T-helper 1 cell treated with Interleukin-12 subunit alpha and Interleukin-12 subunit beta and Interleukin-4 antibody, amounts not matched to agents 30 μg/mL and 1 μg/mL, for 36 hours (primary cell): ENCODE data around the gene MAFG.

ENCODE experiments used
- H3K27ac Mint-ChIP-seq: one replicate; pipeline ENCODE4 v1.8.0; 2021; ENCODE audit warnings: mild to moderate bottlenecking, mixed read lengths
- H3K27me3 Mint-ChIP-seq: one replicate; pipeline ENCODE4 v1.8.0; 2021; ENCODE audit warnings: low read depth, mixed read lengths
- H3K36me3 Mint-ChIP-seq: one replicate; pipeline ENCODE4 v1.8.0; 2021; ENCODE audit warnings: low read depth, mixed read lengths
- H3K4me1 Mint-ChIP-seq: one replicate; pipeline ENCODE4 v1.8.0; 2021; ENCODE audit warnings: low read depth, mixed read lengths
- H3K4me3 Mint-ChIP-seq: one replicate; pipeline ENCODE4 v1.8.0; 2021; ENCODE audit warnings: mild to moderate bottlenecking, moderate library complexity, mixed read lengths
- H3K9me3 Mint-ChIP-seq: one replicate; pipeline ENCODE4 v1.8.0; 2021; ENCODE audit warnings: mixed read lengths

Gene MAFG

DNA sequence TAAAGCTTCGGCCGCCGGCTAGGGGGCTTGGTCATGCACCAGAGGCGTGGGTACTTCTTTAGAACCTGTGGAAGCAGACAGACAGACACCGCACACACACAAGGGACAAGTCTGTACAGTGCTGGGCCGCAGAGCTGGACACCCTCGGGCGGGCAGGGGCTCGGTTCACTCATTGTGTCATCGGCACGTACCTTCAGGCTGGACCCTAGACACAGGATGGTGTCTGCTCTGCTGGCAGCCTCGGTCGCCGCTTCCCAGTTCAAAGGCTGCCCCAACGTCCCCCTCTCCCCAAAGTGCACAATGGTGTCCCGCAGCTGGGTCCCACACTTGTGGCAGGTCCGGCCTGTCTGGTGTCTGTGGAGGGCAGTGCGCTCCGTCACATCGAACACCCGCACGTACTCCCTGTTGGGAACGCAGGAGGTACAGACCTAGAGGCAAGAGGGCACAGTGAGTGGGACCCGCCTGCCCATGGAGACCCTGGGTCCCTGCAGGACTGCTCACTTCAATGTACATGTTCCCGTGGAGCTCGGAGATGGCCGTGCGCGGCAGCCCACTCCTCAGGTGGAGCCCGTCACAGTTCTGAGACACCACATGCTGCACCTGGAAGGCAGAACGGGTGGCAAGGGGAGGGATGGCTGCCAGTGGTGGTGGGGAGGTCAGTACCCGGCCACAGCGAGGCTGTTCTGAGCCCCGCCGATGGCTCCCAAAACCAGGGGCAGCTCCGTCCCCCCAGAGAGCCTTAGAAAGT, 13.3 kb downstream of the MAFG start:
- Mint-ChIP-seq H3K4me3 (no peak overlapping the region), H3K27ac (no peak overlapping the region), H3K4me1 (peaks cover 26% of the 10 kb centered on the region), H3K36me3 (peaks cover 23% of the 10 kb centered on the region), H3K9me3 (no peaks in the 10 kb centered on the region), H3K27me3 (no peaks in the 10 kb centered on the region)

GRCh38 chr17:81913394-81914102, 14.0 kb downstream of the MAFG start:
- no peaks in the 10 kb centered on the region for H3K27me3 Mint-ChIP-seq
- H3K4me1 Mint-ChIP-seq = peaks cover 26% of the 10 kb centered on the region
- H3K9me3 Mint-ChIP-seq = no peaks in the 10 kb centered on the region
- no peak overlapping the region for H3K27ac Mint-ChIP-seq
- H3K36me3 Mint-ChIP-seq = peaks cover 23% of the 10 kb centered on the region
- H3K4me3 Mint-ChIP-seq = no peak overlapping the region

DNA sequence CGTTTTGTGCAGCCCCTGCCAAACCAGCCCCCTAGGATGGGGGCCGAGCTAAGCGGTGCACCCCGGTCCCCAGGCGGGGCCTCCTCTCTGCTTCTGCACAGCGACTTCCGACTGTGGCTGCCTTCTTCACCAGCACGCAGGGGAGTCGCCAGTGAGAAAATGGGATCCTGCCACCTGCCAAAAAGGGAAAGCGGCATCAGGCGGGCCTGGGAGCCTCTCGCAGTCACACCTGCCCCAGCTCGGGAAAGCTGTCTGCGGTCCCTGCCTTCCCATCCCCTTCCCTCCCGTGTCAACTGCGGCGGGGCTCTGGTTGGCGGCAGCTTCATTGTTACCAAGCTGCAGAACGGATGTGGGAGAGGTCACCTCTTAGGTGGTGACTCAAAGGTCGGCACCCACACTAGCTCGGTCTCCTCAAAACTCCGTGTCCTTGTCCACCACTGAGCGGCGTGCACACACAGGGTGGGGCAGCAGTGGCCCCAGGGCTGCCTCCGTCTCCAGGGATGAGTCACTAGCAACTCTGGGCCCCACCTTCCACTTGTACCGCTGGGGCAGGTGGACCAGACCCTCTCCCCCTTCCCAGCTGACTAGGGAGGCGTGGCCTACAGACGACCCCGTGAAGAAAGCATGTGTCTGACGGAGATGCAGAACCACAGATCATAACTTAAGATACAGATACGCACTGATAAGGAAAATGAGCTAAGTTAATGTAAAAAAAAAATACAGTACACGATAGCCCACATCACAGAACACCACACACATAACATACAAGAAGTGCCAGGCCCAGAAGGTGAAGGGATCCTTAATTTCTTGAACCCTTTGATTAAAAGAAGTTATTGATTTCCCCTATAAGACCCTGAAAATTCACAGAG, 14.9 kb downstream of the MAFG start:
- Mint-ChIP-seq H3K27ac (no peak overlapping the region), H3K4me3 (no peak overlapping the region), H3K9me3 (no peaks in the 10 kb centered on the region), H3K27me3 (no peaks in the 10 kb centered on the region), H3K36me3 (peaks cover 23% of the 10 kb centered on the region), H3K4me1 (peaks cover 25% of the 10 kb centered on the region)

GRCh38 chr17:81911969-81912368, 15.6 kb downstream of the MAFG start:
- no peaks in the 10 kb centered on the region for H3K9me3 Mint-ChIP-seq
- peak overlapping the region; percentile 70 for H3K4me3 Mint-ChIP-seq
- no peaks in the 10 kb centered on the region for H3K27me3 Mint-ChIP-seq
- no peak overlapping the region for H3K27ac Mint-ChIP-seq
- peaks cover 19% of the 10 kb centered on the region for H3K36me3 Mint-ChIP-seq
- peaks cover 21% of the 10 kb centered on the region for H3K4me1 Mint-ChIP-seq

DNA sequence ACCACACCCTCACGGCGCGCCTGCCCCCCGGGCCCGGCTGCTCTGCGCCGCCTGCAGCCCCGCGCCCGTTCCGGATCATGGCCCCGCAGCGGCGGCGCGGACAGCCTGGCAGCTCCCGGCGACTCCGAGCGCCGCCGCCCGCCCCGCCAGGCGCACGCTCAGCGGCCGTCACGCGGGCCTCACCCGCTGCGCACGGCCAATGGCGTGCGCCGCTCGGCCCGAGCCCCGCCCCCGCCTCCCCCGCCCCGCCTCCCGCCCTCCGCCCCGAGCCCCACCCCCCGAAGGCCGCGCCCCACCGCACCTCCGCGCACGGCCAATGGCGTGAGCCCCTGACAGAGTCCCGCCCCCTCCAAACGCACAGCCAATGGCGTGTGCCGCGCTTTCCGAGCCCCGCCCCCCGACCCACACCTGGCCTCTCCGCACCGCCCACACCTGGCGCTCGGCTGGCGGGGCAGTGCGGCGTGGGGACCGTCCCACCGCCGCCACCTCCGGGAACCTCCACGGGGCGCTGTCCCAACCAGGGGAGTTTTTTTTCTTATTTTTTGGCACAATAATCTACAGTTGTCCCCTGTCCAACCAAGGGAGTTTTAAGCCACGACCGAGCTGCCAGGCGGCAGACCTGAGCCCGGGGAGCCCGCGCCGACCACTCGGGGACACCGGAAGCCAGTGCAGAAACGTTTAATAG, 16.1 kb downstream of the MAFG start, which contains the start of gene PCYT2:
Gene PCYT2, minus strand, starts transcription at position 123 of the 685 bp plus-strand sequence. Its CDS starts 44 bp downstream, at position 79.
- peaks cover 15% of the 10 kb centered on the region for H3K4me1 Mint-ChIP-seq
- no peaks in the 10 kb centered on the region for H3K27me3 Mint-ChIP-seq
- peak within 1 kb of the TSS; percentile 82 for H3K4me3 Mint-ChIP-seq
- peaks cover 17% of the 10 kb centered on the region for H3K36me3 Mint-ChIP-seq
- H3K9me3 Mint-ChIP-seq = no peaks in the 10 kb centered on the region
- peak within 1 kb of the TSS; percentile 55 for H3K27ac Mint-ChIP-seq

GRCh38 chr17:81910840-81911276, 16.7 kb downstream of the MAFG start:
- Mint-ChIP-seq H3K4me1 (peaks cover 14% of the 10 kb centered on the region), H3K9me3 (no peaks in the 10 kb centered on the region), H3K36me3 (peaks cover 14% of the 10 kb centered on the region), H3K27ac (peak overlapping the region; percentile 55), H3K4me3 (peak overlapping the region; percentile 82), H3K27me3 (no peaks in the 10 kb centered on the region)

DNA sequence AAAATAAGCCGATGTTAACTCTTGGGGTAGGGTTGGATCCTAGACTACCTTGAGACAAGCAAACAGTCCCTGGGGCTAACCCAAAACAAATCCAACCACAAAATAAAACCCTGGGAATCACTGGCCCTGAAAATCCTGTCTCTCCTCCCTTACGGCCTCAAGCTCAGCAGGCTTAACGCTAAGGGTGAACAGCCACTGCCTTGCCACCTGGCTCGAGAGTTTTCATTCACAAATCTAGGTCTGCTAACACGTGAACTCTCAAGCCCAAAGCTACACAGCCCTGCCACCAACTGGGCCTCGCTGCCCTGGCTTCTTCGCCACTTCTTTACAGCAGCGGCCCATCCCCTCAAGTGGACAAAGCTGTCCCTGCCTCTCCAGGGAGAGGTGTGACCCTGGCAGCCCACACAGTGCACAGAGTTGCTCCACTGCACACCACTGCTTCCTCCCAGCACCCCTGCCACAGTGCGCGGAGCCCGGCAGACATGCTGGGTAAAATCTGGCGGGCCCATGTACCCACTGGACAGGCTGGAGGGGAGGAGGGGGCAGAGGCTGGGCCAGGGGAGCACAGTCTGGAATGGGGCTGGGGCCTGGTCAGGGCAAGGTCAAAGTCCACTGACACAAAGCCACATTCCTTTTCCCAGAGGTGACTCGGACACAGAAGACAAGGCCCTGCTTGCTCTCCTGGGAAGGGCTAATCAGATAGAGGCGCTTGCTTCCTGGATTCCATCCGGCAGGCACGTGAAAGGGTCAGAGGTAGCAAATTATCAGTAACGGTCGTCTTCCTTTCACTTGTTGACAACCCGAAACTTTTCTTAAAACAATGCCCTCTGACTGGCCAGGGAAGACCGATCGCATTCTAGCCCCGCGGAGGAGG, 17.3 kb downstream of the MAFG start:
- peaks cover 13% of the 10 kb centered on the region for H3K36me3 Mint-ChIP-seq
- peaks cover 12% of the 10 kb centered on the region for H3K4me1 Mint-ChIP-seq
- peak overlapping the region; percentile 55 for H3K27ac Mint-ChIP-seq
- no peaks in the 10 kb centered on the region for H3K9me3 Mint-ChIP-seq
- peak overlapping the region; percentile 82 for H3K4me3 Mint-ChIP-seq
- no peaks in the 10 kb centered on the region for H3K27me3 Mint-ChIP-seq

GRCh38 chr17:81909231-81909630, 18.3 kb downstream of the MAFG start:
- H3K27me3 Mint-ChIP-seq = no peaks in the 10 kb centered on the region
- peaks cover 10% of the 10 kb centered on the region for H3K36me3 Mint-ChIP-seq
- peaks cover 12% of the 10 kb centered on the region for H3K4me1 Mint-ChIP-seq
- no peak overlapping the region for H3K27ac Mint-ChIP-seq
- H3K4me3 Mint-ChIP-seq = peak overlapping the region; percentile 44
- H3K9me3 Mint-ChIP-seq = no peaks in the 10 kb centered on the region

DNA sequence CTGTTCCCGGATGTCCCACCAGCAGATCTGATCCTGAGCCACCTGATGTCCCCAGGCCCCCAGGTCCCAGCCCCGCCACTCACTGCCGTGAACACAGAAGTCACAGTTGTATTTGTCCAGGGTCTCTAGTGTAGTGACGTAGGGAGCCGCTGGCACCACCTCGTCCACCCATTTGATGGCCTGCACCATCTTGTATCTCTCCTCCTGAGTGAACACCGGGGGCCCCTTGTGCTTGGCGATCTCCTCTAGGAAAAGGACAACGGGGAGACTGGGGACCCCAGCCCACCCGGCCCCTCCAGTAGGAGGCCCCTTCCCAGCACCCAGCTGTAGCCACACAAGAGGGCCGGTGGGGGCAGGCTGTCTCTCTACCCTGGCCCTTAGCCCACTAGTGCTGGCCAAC, 18.7 kb downstream of the MAFG start:
- Mint-ChIP-seq H3K4me3 (peak overlapping the region; percentile 44), H3K36me3 (peaks cover 10% of the 10 kb centered on the region), H3K27me3 (no peaks in the 10 kb centered on the region), H3K27ac (no peak overlapping the region), H3K4me1 (peaks cover 12% of the 10 kb centered on the region), H3K9me3 (no peaks in the 10 kb centered on the region)

DNA sequence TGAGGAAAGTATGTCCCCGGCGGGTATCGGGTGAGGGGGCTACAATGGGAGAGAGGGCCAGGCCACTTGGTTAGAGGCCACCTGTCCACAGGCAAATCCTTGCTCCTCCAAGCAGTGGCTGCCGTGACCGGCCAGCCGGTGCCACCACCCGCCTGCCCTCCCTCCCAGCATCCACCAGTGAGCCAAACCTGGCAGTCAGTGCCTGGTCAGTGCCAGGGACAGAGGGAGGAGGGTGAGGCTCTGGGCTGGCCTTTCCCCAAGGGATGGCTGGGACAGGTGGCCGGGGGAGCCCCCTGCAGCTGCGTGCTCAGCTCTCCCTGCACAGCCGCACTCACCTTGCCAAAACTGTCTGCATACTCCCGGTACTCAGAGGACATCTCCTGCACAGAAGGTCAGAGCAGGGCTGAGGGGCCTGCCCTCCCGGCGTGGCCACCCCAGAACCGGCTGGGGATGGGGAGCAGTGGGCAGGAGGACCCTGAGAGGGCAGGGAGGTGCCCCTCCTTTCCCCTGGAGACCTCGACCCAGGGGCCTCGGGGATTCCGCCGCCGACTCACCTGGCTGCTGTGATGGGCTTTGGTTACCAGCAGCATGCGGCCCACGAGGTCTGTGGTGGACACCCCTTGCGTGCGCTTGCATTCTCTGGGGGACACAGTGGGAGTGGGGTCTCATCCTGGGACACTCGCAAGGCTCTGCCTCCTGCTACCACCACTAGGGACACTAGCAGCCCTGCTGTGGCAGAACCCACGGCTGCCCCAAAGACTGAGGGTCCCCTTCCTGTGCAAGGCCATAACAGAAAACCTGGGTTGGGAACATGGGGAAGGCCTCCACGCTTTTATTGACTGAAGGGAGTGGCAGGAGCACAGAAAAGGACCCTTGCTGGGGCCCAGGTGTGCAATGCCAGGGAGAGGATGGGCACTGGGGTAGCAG, 20.1 kb downstream of the MAFG start:
- Mint-ChIP-seq H3K27ac (no peak overlapping the region), H3K36me3 (peaks cover 5% of the 10 kb centered on the region)

DNA sequence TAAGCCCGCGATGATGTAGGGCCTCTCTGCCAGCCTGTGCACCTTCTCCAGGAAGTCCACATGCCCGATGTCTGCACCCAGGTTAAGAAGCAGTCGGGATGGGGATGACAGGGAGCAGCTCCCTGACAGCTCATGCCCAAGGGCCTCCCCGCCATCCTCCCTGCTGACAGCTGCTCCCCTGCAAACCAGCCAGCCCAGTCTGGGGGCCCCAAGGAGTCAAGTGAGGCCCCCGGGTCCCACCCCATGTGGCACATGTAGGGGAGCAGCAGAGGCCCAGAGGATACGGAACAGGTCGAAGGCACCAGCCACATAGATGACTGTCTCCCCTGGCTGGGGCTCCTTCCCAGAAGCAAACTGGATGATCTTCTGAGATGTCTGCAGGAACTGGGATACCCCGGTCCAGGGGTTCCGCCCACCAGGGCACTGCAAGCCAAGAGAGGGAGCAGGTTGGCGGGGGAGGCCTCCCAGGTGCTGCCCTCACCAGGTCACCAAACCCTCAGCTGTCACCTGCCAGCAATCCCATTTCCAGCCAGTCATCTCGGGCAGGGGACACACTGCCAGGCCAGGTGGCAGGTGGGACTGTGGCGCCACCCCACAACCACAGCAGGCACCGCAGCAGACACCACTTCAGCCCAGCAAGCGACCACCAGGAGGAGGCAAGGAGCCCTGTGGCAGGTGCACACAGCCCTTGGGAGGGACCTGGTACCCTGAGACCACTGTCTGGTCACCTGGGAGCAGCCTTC, 20.9 kb downstream of the MAFG start:
- no peaks in the 10 kb centered on the region for H3K9me3 Mint-ChIP-seq
- H3K36me3 Mint-ChIP-seq = peaks cover 3% of the 10 kb centered on the region
- H3K27ac Mint-ChIP-seq = no peak overlapping the region

More for the DNA sequence above, 20.1 kb downstream of the MAFG start:
- Mint-ChIP-seq H3K4me1 (peaks cover 8% of the 10 kb centered on the region), H3K4me3 (no peak overlapping the region), H3K27me3 (no peaks in the 10 kb centered on the region), H3K9me3 (no peaks in the 10 kb centered on the region)

DNA sequence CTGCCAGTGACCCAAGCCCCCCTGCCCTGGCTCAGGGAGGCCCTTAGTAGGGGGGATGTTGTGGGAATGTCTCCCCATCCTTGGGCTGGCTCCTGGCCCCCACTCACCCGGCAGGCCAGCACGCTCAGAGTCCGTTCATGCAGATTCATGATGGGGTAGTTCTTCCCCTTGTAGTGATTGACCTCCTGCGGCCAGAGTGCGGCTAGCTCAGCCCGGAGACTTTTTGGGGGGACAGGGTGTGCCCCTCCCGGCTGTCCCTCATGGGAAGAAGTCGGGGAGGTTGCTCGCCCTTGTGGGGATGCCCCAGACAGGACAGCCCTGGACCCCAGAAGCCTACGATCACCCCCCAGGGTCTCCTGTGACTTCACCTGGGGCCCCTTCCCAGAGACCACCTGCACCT, 21.5 kb downstream of the MAFG start:
- Mint-ChIP-seq H3K27me3 (peaks cover 5% of the 10 kb centered on the region), H3K9me3 (no peaks in the 10 kb centered on the region), H3K4me3 (no peak overlapping the region), H3K4me1 (peaks cover 5% of the 10 kb centered on the region), H3K36me3 (peaks cover 5% of the 10 kb centered on the region), H3K27ac (no peak overlapping the region)

More for the DNA sequence above, 20.9 kb downstream of the MAFG start:
- Mint-ChIP-seq H3K4me1 (peaks cover 4% of the 10 kb centered on the region), H3K27me3 (no peaks in the 10 kb centered on the region), H3K4me3 (no peak overlapping the region)
